SK-N-SH (cell line): ENCODE measurements around the gene DLG3. TPM values are rescaled to one million over a fixed set of nuclear protein-coding genes. Genes with fewer than 3 reads are reported as not detected.

ENCODE experiments used
- CTCF ChIA-PET: fragments of 300-600, 350-600 bp; formaldehyde crosslinking; extraction: SDS; loops from one replicate; lab custom pipeline; 2021; lab: Yijun Ruan, JAX
- POLR2A ChIA-PET: fragments of 350-600 bp; sonication (Branson Sonifier 250); formaldehyde crosslinking; extraction: SDS; loops from one replicate; lab custom pipeline; 2020; ENCODE audit warnings: antibody characterized with exemption, inconsistent platforms; lab: Yijun Ruan, JAX
- DNase-seq: peaks from one replicate; pipeline ENCODE4 v3.0.0; 2012
- H2AFZ ChIP-seq: fragments of 200-600 bp; sonication (generic); 2 replicates; pipeline ENCODE4 v1.8.1; 2016; ENCODE audit warnings: antibody characterized with exemption, mild to moderate bottlenecking, low read depth
- H3F3A ChIP-seq: fragments of 200-600 bp; sonication (generic); replicated peaks from 2 replicates; pipeline ENCODE3; 2016; ENCODE audit warnings: antibody characterized with exemption, mild to moderate bottlenecking; ENCODE audit not compliant: insufficient read depth
- H3K27ac ChIP-seq, 2 experiments: fragments of 200-500 bp in 1 of 2; fragments of 200-600 bp in 1 of 2; sonication (Bioruptor generic) in 1 of 2; sonication (generic), shearing (Covaris generic) in 1 of 2; 2 replicates each; pipeline versions ENCODE4 v1.5.1 to v1.6.1; 2014 to 2016; ENCODE audit warnings: low read depth in 2 of 2, inconsistent platforms in 1 of 2, low read length in 1 of 2, mild to moderate bottlenecking in 1 of 2, mixed read lengths in 1 of 2
- H3K27me3 ChIP-seq: fragments of 200-600 bp; sonication (generic), shearing (Covaris generic); 2 replicates; pipeline ENCODE4 v1.6.1; 2016; ENCODE audit warnings: mixed run types; ENCODE audit not compliant: insufficient read depth
- H3K36me3 ChIP-seq, 2 experiments: fragments of 200-500 bp in 1 of 2; fragments of 200-600 bp in 1 of 2; sonication (Bioruptor generic) in 1 of 2; sonication (generic) in 1 of 2; replicated peaks in 1 of 2; 2 replicates each; pipeline versions ENCODE3 to v1.5.1; 2014 to 2016; ENCODE audit warnings: low read length in 1 of 2, mild to moderate bottlenecking in 1 of 2; ENCODE audit not compliant: insufficient read depth in 2 of 2, control insufficient read depth in 1 of 2
- H3K4me1 ChIP-seq, 2 experiments: fragments of 200-500 bp in 1 of 2; fragments of 200-600 bp in 1 of 2; sonication (Bioruptor generic) in 1 of 2; sonication (generic), shearing (Covaris generic) in 1 of 2; 2 replicates each; pipeline versions ENCODE4 v1.5.1 to v1.6.1; 2014 to 2016; ENCODE audit warnings: low read depth in 1 of 2, low read length in 1 of 2, mixed run types in 1 of 2; ENCODE audit not compliant: insufficient read depth in 2 of 2, control insufficient read depth in 1 of 2
- H3K4me2 ChIP-seq: fragments of 200-600 bp; sonication (generic), shearing (Covaris generic); 2 replicates; pipeline ENCODE4 v1.6.1; 2017; ENCODE audit warnings: mixed run types
- H3K4me3 ChIP-seq, 2 experiments: fragments of 200-500 bp in 1 of 2; fragments of 200-600 bp in 1 of 2; sonication (Bioruptor generic) in 1 of 2; sonication (generic), shearing (Covaris generic) in 1 of 2; 2 replicates each; pipeline versions ENCODE4 v1.5.1 to v1.8.1; 2014 to 2016; ENCODE audit warnings: low read depth in 2 of 2, inconsistent platforms in 1 of 2, low read length in 1 of 2, mild to moderate bottlenecking in 1 of 2, mixed read lengths in 1 of 2, moderate library complexity in 1 of 2
- H3K79me2 ChIP-seq: fragments of 200-600 bp; sonication (generic); 2 replicates; pipeline ENCODE4 v1.8.1; 2017; ENCODE audit warnings: mild to moderate bottlenecking; ENCODE audit not compliant: insufficient read depth
- H3K9ac ChIP-seq: fragments of 200-600 bp; sonication (generic); 2 replicates; pipeline ENCODE4 v1.6.1; 2017; ENCODE audit warnings: mixed run types
- H3K9me2 ChIP-seq: fragments of 200-600 bp; sonication (generic); 2 replicates; pipeline ENCODE4 v1.6.1; 2017; ENCODE audit warnings: mixed run types
- H3K9me3 ChIP-seq: fragments of 200-600 bp; sonication (generic); 2 replicates; pipeline ENCODE4 v1.6.1; 2017; ENCODE audit warnings: mixed run types, mild to moderate bottlenecking, moderate library complexity
- H4K20me1 ChIP-seq: fragments of 200-600 bp; sonication (generic); 2 replicates; pipeline ENCODE4 v1.6.1; 2017; ENCODE audit warnings: mild to moderate bottlenecking, mixed run types; ENCODE audit not compliant: insufficient read depth
- FOXJ3 ChIP-seq: sonication (generic); formaldehyde crosslinking; IDR thresholded peaks from 2 replicates; pipeline ENCODE4 v1.5.1; 2020; ENCODE audit warnings: mild to moderate bottlenecking, missing genetic modification reagents
- GABPA ChIP-seq: IDR thresholded peaks from 2 replicates; pipeline ENCODE4 v1.4.0; 2012; ENCODE audit warnings: low read depth, mild to moderate bottlenecking
- GATA2 ChIP-seq: sonication (generic); formaldehyde crosslinking; IDR thresholded peaks from 2 replicates; pipeline ENCODE4 v1.5.0; 2020; ENCODE audit warnings: mild to moderate bottlenecking, missing genetic modification reagents
- MEF2A ChIP-seq: IDR thresholded peaks from 2 replicates; pipeline ENCODE4 v1.4.0; 2012; ENCODE audit warnings: low read depth, borderline replicate concordance
- NRF1 ChIP-seq: IDR thresholded peaks from 2 replicates; pipeline ENCODE4 v1.6.1; 2012; ENCODE audit warnings: low read depth, mild to moderate bottlenecking, low read length
- POLR2AphosphoS5 ChIP-seq: IDR thresholded peaks from 2 replicates; pipeline ENCODE4 v1.6.1; 2012; ENCODE audit warnings: low read depth, low read length
- RAD21 ChIP-seq: IDR thresholded peaks from 2 replicates; pipeline ENCODE4 v1.6.1; 2012; ENCODE audit warnings: mild to moderate bottlenecking, low read length
- RCOR1 ChIP-seq: fragments of 150-350 bp; IDR thresholded peaks from 2 replicates; pipeline ENCODE4 v1.6.1; 2017; ENCODE audit warnings: antibody characterized with exemption, low read length
- RFX5 ChIP-seq: IDR thresholded peaks from 2 replicates; pipeline ENCODE4 v1.6.1; 2012; ENCODE audit warnings: mild to moderate bottlenecking, improper control_type of control experiment, low read length
- RXRA ChIP-seq: IDR thresholded peaks from 2 replicates; pipeline ENCODE4 v1.4.0; 2012; ENCODE audit warnings: low read depth, mild to moderate bottlenecking, borderline replicate concordance
- SIN3A ChIP-seq: IDR thresholded peaks from 2 replicates; pipeline ENCODE4 v1.6.1; 2012; ENCODE audit warnings: low read depth, mild to moderate bottlenecking, low read length, moderate library complexity, borderline replicate concordance
- TEAD4 ChIP-seq: IDR thresholded peaks from 2 replicates; pipeline ENCODE4 v1.4.0; 2012; ENCODE audit warnings: mild to moderate bottlenecking, borderline replicate concordance; ENCODE audit not compliant: insufficient read depth
- polyA plus RNA-seq, 3 experiments: library from polyadenylated mRNA; depleted of rRNA; stranded (reverse); fragments of >200 nt; gene quantifications; 2 replicates each; pipeline ENCODE4 v1.2.3, GENCODE V29; 2012
- TF ChIP-seq, protein P1 (sequence below): IDR thresholded peaks from 2 replicates; pipeline ENCODE4 v1.4.0; 2012; ENCODE audit warnings: low read depth, borderline replicate concordance
- TF ChIP-seq, protein P2 (sequence below): fragments of 150-350 bp; IDR thresholded peaks from 2 replicates; pipeline ENCODE4 v1.6.1; 2016; ENCODE audit warnings: mild to moderate bottlenecking, low read depth, low read length

Gene DLG3
- polyA plus RNA-seq, 1 of the 3 experiments (the other 2 are of a cell fraction) = 11.7 TPM

DNA sequence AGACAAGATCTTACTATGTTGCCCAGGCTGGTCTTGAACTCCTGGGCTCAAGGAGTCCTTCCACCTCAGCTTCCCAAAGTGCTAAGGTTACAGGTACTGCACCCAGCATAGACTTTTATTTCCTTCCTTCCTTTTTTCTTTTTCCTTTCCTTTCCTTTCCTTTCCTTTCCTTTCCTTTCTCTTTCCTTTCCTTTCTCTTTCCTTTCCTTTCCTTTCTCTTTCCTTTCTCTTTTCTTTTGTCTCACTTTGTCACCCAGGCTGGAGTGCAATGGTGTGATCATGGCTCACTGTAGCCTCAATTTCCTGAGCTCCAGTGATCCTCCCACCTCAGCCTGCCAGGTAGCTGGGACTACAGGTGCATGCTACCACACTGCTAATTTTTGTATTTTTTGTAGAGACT is 19.4 kb downstream of the DLG3 start:
- Histone ChIP-seq H3K36me3 (no peaks in the 10 kb centered on the region), H4K20me1 (no peaks in the 10 kb centered on the region), H3K9ac (no peak overlapping the region), H3K9me2 (no peaks in the 10 kb centered on the region), H3F3A (no peaks in the 10 kb centered on the region)
- POLR2A ChIA-PET = no interaction called here
- no peak for DNase-seq
- no peak for TF ChIP-seq RCOR1
- no peak for TF ChIP-seq RAD21
- no peak for TF ChIP-seq SIN3A
- no peak for TF ChIP-seq RFX5
- no peak for TF ChIP-seq POLR2AphosphoS5
- TF ChIP-seq FOXJ3 (CRISPR knock-in tag) = no peak
- TF ChIP-seq, protein P1, sequence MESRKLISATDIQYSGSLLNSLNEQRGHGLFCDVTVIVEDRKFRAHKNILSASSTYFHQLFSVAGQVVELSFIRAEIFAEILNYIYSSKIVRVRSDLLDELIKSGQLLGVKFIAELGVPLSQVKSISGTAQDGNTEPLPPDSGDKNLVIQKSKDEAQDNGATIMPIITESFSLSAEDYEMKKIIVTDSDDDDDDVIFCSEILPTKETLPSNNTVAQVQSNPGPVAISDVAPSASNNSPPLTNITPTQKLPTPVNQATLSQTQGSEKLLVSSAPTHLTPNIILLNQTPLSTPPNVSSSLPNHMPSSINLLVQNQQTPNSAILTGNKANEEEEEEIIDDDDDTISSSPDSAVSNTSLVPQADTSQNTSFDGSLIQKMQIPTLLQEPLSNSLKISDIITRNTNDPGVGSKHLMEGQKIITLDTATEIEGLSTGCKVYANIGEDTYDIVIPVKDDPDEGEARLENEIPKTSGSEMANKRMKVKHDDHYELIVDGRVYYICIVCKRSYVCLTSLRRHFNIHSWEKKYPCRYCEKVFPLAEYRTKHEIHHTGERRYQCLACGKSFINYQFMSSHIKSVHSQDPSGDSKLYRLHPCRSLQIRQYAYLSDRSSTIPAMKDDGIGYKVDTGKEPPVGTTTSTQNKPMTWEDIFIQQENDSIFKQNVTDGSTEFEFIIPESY = no peak
- TF ChIP-seq GABPA = no peak
- TF ChIP-seq NRF1 = no peak
- TF ChIP-seq, all 33 proteins: peak for 0
- Histone ChIP-seq H3K4me3 (no peak overlapping the region), H3K27ac (no peak overlapping the region), H3K27me3 (no peaks in the 10 kb centered on the region), H3K79me2 (peaks cover 18% of the 10 kb centered on the region), H3K4me2 (no peak overlapping the region), H3K4me1 (no peaks in the 10 kb centered on the region), H2AFZ (no peak overlapping the region), H3K9me3 (no peaks in the 10 kb centered on the region)
- CTCF ChIA-PET = interaction anchor here (0.8 kb wide), 1 partner anchor 9 kb away, joined by 3 read pairs; no protein-coding TSS in a partner anchor

DNA sequence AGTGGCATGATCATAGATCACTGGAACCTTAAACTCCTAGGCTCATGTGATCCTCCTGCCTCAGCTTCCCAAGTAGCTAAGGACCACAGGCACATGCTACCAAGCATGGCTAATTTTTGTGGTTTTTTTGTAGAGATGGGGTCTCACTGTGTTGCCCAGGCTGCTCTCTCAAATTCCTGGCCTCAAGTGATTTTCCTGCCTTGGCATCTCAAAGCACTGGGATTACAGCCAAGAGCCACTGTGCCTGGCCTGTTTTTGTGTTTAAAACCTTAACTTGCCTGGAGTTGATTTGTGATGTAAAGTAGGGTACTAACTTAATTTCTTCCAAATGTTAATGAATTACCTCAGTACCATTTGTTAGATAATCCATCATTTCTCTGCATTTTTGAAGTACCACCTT is 22.3 kb downstream of the DLG3 start:
- H4K20me1 ChIP-seq = no peaks in the 10 kb centered on the region
- H3K9me3 ChIP-seq = no peaks in the 10 kb centered on the region
- H3F3A ChIP-seq = no peaks in the 10 kb centered on the region
- no peak overlapping the region for H3K27ac ChIP-seq
- H3K4me2 ChIP-seq = no peak overlapping the region
- H3K36me3 ChIP-seq = no peaks in the 10 kb centered on the region
- no peak overlapping the region for H2AFZ ChIP-seq
- no peaks in the 10 kb centered on the region for H3K9me2 ChIP-seq
- no peak for TF ChIP-seq GATA2 (CRISPR knock-in tag)
- TF ChIP-seq MEF2A = no peak
- no peak for TF ChIP-seq RXRA
- no peak for TF ChIP-seq POLR2AphosphoS5
- no peak for TF ChIP-seq GABPA
- no peak for TF ChIP-seq TEAD4
- no peak for TF ChIP-seq RFX5
- no peak for TF ChIP-seq FOXJ3 (CRISPR knock-in tag)
- TF ChIP-seq, protein P1 = no peak
- TF ChIP-seq, protein P2, sequence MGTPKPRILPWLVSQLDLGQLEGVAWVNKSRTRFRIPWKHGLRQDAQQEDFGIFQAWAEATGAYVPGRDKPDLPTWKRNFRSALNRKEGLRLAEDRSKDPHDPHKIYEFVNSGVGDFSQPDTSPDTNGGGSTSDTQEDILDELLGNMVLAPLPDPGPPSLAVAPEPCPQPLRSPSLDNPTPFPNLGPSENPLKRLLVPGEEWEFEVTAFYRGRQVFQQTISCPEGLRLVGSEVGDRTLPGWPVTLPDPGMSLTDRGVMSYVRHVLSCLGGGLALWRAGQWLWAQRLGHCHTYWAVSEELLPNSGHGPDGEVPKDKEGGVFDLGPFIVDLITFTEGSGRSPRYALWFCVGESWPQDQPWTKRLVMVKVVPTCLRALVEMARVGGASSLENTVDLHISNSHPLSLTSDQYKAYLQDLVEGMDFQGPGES = no peak
- DNase-seq = no peak
- H3K79me2 ChIP-seq = peaks cover 13% of the 10 kb centered on the region
- POLR2A ChIA-PET = no interaction called here
- no peak overlapping the region for H3K4me3 ChIP-seq
- no peaks in the 10 kb centered on the region for H3K27me3 ChIP-seq
- H3K9ac ChIP-seq = no peak overlapping the region
- no peaks in the 10 kb centered on the region for H3K4me1 ChIP-seq
- CTCF ChIA-PET = no interaction called here
